Measurements from ENCODE around the gene ADGRA1.

GRCh38 chr10:133117036-133117687 lies 29.4 kb downstream of the ADGRA1 start:
- TF ChIP-seq POLR2A (IDR thresholded peaks at IDR 0.05; ENCODE audit: low read depth, low read length) (no peak), TAF1 (IDR thresholded peaks at IDR 0.05; ENCODE audit: low read depth, low read length) (no peak)
